Measurements from ENCODE around the gene OBSCN. TPM values are rescaled to one million over a fixed set of nuclear protein-coding genes. Genes with fewer than 3 reads are reported as not detected.

The OBSCN gene
- total RNA-seq, 1 donor from 2014 or later, result 23.1 TPM

DNA sequence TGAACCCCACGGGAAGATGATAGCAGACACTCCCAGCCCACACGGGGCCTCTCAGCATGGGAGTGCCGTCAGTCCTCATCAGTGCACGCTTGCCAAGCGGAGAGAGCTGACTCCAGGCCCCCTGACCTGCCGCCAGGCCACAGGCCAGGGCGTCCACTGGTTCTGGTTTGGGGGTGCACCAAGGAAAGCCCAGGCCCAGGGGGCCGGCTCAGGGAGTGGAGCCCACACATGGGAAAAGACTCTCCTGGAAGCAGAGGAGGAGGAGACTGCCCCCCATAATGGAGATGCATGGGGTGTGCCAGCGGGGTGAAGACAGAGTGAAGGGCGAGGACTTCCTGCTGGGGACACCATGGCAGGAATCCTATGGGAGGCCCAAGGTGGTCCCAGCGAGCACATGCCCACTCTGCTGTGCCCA lies 192.4 kb downstream of the OBSCN start:
- no peak for DNase-seq (ENCODE audit: low spot score)

DNA sequence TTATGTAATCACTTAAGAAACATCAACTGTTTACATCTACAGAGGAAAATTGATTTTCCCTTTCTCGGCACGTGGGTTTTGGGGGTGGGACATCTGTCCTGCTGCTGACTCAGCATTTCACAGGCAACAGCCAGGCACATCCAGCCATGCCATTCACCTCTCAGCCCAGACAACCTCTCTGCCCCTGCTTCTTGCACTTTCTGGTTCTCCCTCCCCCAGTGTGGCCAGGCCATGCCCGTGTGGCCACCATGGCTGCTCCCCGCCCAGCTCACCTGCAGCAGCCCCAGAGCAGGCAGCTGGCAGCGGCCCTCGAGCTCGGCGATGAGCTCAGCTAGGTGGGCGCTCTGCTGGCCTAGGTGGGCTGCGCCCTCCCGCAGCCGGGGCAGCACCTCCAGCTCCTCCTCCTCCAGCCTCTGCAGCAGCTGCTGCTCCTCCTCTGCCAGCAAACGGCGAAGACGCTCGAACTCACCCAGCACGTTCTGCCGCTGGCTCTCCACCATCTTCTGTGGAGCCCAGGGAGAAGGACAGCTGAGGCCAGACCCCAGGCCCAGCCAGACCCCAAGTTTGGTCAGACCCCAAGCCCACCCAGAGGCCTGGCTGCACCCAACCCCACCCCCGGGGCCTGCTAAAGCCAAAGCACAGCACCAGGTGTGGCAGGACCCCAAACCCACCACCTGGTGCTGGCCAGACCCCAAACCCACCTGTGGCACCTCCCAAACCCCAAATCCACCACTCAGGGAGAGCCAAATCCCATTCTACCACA lies 193.0 kb downstream of the OBSCN start:
- DNase-seq (ENCODE audit: low spot score), result no peak

DNA sequence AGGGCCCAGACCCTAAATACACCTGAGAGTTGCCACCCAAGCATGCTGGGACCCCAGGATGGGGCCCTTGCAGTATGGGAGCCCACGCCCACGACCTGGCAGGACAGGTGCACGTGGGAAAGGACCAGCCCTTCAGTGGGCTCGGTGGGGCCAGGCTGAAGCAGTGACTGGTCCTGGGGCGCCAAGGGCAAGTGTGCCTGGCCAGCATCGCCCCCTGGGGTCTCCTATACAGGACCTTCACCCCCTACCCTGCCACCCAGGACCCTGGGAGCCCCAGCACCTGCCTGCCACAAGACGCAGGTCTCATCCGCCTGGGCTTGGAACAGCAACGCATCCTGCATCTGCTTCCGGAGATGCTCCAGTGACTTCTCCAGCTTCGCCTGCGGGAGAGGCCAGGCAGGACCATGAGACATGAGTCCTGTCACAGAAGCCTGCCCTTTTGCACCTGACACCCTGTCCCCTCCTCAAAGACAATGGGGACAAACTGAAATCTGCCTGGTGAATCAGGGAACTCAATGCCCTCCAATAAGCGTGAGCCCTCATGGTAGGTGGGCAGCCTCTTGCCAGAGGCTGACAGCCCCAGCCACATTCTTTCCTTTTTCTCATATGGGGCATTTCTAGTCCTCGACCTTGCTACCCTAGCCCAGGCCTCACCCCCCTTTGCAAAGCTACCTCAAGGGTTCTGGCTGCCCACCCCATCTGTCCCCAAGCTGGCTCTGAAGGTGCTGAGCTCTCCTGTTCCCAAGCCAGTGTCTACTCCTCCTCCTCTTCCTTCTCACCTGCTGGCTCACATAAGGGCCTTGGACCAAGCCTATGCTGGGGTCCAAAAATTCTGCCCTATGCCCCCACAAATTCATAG lies 194.2 kb downstream of the OBSCN start:
- no peak for DNase-seq (ENCODE audit: low spot score)

DNA sequence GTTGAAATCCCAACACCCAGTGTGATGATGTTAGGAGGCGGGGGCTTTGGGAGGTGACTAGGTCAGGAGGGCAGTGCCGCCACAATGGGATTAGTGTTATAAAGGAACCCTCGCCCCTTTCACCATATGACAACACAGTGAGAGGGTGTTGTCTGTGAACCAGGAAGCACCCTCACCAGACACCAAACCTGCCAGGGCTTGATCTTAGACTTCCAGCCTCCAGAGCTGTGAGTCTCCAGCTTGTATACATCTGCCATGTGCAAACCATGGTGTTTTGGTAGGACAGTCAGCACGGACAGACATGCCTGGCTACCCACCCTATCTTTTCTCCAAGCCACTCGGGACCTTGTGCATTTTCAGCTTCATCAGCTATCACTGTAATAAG lies 194.8 kb downstream of the OBSCN start:
- no peak for DNase-seq (ENCODE audit: low spot score)

DNA sequence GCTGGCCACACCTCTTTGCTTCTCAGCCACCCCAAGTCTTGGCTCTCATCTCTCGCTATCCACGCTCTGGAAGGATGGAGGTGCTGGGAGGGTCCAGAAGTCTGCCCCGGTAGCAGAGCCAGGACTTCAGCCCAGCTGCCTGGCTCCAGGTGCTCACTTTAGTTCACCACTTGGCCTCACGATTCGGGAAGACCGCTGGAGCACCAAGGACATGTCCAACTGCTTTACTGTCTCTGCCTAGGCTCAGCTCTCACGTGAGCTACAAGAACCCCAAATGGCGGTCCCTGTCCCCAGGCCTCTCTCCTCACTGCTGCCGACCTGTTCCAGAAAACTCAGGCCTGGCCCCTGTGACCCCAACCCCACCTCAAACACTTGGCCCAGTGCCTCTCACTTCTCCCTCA lies 195.4 kb downstream of the OBSCN start:
- DNase-seq (ENCODE audit: low spot score), result no peak

DNA sequence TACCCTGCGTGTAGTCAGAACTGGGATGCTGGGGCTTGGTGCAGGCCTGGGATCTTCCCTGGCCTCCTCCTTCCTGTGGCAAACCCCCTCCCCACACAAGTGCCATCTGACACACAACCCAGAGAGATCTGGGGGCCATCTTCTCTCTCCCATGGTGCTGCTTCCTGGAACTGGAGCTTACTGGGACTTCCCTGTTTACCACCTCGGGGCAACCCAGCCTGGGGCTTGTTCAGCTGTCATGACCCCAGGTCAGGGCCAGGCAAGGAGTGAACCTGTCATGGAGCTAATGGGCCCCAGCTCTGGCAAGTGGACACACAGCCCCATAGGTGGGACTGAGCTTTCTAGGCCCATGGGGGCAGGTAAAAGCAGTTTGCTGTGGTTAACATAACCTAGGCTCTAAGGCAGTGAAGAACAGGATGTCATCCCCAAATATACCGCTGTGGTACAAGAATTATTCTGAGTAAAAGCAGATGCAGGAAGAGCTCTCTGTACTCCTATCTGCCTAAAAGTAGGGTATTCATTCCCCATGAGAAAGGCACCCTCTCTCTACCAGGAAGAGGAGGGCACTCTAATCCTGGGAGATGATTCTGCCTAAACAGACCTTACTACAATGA lies 196.4 kb downstream of the OBSCN start:
- no peak for DNase-seq (ENCODE audit: low spot score)

DNA sequence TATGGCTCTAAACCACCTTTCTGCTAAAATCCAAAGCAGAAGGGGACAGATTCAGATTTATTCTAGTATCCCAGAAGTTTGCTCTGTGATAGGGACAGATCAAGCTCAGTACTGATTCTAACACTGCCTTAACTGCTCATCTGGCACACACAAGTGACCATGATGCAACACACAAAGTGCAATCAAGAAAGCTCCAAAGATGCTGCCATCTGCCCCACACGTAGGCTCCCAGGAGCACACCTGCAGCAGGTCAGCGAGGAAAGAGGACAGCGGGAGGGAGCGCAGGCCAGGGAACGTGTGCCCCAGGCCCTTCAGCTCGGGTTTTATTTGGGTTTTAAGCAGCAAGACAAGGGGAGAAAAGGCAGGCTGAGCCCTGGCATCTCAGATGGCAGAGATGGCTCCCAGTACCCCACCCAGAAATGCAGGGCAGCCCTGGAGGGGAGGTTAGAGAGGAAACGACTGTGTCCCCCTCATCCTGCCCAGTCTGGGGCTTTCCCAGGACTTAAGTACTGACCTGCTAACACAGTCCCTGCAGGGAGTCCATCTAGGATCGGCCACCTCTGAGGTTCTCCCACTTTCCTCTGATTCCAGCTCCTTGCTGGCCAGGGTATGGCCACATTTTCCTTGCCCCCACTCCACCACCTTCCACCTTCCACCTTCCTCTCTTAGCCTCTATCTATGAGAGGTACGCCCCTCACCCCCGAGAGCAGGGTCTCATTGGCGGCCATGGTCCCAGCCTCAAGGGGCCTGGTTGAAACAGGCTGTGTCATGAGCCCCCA lies 197.5 kb downstream of the OBSCN start:
- DNase-seq (ENCODE audit: low spot score), result no peak

DNA sequence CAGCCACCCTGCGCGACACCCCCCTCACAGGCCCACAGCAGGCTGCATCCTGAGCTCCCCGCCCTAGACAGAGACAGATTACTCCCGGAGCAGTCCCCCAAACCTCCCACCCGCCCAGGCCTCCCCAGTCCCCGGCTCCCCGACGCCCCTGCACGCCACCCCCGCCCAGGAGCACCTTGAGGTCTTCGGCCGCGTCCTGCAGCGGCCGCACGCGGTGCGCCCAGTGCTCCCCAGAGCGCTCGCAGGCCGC lies 198.1 kb downstream of the OBSCN start:
- DNase-seq (ENCODE audit: low spot score), result no peak

DNA sequence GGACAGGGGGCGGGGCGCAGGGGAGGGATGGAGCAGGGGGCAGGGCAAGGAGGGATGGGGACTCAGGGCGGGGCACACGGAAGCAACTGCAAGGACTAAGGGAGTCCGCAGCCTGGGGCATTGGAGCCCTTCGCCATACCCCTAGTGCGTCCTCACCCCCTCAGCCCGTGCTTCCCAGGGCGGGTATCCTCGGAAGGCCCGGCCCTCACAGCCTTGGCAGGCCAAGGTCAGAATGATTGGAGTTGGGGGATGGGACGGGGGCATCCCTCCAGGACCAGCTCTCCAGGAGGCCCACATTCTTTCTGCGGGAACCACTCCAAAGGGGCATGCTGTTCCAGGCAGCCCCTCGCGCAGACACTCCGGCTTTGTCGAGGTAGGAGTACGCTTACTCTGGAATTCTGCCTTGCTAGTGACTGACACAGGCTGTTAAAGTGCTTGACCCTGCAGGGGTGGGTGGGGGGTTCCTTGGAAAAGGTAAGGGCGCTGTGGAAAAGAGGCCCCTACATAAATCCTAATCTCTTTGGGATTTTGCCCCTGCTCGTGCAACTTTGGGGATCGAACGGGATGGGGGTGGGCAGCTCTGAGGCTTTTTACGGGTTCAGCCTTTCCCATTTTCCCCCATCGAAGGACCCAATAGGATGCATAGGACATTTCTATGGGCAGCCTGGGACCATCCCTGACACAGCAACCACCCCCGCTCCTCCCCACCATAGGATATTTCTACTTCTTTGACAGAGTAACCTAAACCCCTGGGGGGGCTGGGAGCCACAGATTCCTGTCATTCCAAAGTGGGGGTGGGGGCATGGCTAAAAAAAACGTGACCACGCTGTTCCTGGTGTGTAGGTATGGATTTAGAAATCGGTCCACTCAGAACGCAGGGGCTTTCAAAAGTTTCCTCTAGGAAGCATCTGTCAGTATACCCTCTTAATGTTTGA lies 199.5 kb downstream of the OBSCN start:
- no peak for DNase-seq (ENCODE audit: low spot score)

DNA sequence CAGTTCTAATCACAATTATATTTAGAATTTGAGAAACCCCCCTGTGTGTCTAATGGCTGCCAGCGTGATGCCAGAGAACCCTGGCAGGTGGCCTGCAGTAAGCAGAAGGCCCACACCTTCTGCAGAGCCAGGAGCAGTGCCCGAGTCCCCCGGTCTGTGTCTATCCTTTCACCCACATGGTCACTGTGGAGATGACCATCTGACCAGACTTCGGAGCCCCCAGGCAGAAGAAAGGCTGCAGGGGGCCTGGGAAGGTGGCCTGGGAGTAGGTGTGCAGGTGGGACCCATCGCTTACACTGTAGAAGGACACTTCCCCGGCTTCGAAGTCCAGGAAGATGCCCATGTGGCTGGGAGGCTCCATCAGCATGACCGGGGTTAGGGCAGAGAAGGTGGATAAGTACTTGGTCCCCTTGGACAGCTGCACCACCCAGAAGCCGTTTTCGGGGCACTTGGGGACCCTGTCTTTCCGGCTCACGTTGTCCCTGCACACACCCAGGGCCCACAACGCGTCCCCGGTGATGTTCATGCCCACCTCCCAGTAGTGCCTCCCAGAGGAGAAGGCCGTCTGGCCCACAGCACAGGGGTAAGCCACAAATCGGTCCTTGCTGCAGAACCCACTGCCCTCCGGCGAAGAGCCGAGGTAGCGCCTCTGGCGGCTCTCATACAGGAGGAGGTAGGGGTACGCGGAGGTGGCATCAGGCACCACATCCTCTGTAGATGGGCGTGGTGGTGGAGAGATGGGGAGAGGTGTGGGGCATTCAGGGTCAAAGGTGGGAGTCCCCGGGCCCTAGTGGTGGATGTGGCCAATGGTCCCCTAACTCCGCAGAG lies 200.4 kb downstream of the OBSCN start:
- no peak for DNase-seq (ENCODE audit: low spot score)

DNA sequence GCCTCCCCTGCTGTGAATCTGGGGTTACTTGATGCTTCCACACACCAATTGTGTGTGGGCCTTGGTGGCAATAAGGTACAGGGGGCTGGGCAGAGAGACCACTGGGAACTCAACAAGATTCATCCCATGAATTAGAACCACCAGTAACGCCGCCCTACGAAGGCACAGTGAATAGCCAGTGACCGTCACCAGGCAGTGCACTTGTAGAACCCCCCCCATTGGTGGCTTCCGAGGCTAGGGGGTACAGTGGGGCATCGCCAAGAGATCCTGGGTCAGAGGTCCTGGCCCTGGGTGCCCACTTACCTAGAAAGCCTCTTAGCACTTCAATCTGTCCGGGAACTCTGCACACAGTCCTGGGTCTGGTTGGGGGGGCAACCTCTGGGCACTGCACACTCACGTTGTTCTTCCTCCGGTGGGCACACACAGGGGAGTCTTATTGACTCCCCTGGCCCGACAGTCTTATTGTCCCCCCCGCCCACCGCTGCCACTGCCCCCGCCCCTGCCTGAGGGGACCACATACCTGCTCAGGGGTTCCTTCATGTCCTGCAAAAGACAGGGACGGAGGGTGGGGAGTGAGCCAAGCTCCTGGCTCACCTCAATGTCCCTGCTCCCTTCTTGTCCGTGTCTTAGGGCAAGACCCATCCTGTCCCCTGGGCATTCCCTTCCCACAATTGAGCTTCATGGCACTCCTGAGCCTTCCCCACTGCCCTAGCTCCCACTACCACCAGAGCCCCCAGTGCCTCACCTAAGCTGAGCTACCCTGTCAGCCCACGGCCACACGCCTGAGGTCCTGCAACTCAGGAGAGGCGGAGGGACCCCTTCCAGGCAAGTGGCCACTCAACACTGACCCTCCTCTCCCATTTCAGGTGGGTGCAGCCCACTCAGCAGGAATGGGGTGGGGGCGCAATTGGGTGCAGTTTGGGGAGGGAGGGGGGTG lies 201.3 kb downstream of the OBSCN start:
- DNase-seq (ENCODE audit: low spot score), result no peak

DNA sequence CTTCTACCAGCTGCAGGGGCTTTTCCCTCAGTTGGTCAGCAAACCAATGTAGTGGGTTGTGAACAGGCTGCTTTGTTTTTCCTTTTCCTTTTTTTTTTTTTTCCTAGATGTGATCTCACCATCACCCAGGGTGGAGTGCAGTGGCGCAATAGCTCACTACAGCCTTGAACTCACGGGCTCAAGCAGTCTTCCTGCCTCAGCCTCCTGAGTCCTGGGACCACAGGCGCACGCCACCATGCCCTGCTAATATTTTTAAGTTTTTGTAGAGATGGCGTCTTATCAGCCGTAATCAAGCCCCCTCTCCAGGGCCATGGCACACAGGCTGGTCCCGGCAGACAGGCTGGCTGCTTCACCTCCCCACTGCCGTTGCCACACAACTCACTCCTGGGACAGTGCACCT lies 202.2 kb downstream of the OBSCN start:
- peak; percentile 19 for DNase-seq (ENCODE audit: low spot score)

DNA sequence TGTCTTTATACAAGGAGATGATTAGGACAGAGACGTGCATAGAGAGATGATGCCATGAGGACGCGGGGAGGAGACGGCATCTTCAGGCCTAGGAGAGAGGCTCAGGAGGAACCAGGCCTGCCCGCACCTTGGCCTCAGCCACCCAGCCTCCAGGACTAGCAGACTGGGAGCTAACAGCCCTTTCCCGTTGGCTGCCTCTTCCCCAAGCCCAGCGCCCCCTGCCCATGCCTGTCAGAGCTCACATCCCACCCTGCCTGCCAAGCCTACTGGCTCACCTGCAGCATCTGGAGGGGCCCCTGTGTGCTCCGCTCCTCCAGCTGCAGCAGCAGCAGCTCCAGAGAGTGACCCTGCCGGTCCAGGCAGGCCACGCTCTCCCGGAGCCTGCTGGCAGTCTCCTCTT lies 202.8 kb downstream of the OBSCN start:
- no peak for DNase-seq (ENCODE audit: low spot score)

DNA sequence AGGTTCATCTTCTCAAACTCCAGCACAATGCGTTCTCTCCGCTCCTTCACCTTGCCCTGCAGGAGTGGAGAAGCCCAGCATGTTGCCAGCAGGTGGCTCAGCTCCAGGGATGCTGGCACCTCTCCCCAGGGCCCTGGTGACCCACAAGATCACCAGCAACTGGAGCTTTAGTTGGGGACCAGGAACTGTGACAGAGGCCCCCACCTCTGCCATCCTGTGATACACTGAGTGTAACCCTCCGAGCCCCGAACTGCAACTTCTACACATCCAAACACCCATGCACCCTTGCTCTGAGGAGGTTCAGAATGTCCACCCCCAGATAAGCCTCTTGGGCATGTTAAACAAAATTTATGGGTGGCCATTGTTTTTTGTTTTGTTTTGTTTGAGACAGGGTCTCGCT lies 203.3 kb downstream of the OBSCN start:
- DNase-seq (ENCODE audit: low spot score), result no peak

DNA sequence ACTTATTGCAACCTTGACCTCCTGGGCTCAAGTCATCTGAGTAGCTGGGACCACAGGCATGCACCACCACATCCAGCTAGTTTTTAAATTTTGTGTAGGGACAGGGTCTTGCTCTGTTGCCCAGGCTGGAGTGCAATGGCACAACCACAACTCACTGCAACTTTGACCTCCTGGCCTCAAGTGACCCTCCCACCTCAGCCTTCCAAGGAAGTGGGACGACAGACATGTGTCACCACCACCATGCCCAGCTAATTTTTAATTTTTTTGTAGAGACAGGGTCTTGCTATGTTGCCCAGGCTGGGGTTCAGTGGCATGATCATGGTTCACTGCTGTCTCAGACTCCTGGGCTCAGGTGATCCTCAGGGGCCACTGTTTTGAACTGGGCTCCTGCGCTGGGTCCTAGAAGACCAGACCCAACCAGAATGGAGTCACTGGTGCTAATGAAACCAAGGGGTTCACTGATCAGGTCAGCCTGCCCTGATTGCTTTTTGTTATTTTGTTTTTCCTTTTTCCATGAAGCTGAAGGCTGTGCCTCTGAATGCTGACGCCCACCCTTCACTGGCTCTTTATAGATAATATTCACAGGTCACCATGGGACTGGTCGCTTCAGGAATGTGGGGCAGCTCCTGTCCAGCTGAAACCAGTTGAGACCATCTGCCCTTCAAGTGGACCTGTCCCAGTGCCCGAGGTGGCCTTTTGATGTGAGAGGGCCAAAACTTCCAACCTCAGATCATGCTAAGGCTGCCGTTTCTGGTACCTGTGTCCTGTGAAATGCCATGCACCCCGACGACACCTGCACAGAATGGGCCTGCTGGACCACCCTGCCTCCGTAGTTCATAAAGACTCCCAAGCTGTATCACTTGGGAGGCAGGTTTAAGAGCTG lies 203.9 kb downstream of the OBSCN start:
- no peak for DNase-seq (ENCODE audit: low spot score)

DNA sequence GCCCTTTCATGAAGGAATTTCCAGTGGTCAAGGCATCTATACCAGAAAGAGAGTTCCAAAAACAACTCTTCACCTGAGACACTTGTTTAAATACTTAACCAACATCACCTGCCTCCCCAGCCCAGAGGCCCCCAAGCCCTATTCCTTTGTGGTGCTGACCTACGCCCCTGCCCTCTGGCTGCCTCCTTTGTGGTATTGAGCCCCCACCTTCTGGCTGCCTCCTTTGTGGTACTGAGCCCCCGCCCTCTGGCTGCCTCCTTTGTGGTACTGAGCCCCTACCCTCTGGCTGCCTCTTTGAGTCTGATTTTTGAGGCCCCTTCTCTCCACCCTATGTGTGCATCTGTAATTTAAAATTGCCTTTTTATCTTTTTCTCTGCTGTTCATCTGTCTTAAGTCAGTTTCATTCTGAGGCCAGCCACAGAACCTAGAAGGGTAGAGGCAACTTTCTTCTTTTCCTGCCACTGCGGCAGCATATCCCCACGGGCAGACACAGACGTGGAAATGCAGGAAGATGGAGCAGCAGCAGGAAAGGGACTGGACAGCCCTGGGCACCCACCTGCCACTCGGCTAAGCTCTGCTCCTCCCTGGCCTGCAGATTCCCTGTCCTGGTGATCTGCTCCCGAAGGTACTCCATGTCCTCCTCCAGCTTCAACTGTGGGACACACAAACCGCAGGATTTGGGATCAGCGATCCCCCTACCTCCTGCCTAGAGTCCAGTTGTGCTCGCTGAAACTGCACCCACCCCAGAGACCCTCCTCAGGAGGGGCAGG lies 205.6 kb downstream of the OBSCN start:
- DNase-seq (ENCODE audit: low spot score), result no peak
